GM19468 (cell line): Measurements from ENCODE around the gene USP49.
"Not testable (repeated sequence)": the region's sequence is repeated elsewhere in the genome, so short reads cannot be mapped to it uniquely, and the experiment has no call there.

Source experiments
- ATAC-seq: cut with Tn5 transposase; IDR thresholded peaks from one replicate; pipeline ENCODE4 v1.9.1; 2021; ENCODE audit warnings: mild to moderate bottlenecking, moderate library complexity, moderate number of reproducible peaks; ENCODE audit not compliant: unreplicated experiment; ENCODE audit errors: extremely low read depth

USP49 gene

DNA sequence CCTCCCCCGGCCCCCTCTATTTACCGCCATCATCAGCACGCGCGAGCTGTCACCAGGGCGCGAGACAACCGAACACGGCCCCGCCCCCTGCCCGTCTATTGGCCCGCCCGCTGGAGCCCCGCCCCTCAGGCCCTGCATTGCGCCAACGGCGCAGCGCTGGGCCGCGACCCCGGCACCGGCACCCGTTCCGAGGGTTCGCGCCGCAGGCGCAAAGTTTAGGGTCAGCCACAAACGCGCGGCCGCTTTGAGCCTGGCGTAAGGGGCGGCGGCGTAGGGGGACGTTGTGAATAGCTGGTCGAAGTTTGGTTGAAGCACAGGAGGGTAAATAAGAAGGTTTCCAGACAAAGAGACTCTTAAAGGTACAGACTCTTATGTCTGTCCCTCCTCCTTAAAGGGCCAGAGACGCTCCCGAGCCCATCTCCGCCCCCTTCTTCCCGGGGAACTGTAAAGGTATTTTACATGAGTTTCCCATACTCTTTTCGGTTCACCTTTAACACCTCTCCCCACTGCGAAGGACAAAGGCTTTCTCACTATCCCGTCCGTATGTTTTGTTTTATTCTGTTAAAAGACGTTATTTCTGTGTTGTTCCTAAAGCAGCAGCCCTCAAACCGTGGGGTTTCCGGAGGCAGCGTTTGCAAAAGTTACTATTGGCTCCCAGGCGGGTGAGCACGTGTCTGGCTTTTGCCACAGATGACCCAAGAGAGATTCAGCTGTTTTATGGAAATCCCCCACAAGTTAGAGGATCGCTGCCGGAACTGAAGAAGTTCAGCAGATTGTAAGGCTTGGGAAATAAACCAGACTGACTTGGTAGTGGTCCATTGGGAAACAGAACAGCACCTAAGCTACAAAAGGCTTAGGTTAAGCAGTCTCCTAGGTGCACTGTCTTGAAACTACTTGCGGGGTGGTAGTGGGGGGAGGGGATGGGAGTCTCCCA lies at the start of gene USP49:
USP49 (minus strand) TSS at position 76 of the 934 bp plus-strand sequence. CDS start 88,392 bp downstream, outside the sequence.
- ATAC-seq = peak; percentile 49

DNA sequence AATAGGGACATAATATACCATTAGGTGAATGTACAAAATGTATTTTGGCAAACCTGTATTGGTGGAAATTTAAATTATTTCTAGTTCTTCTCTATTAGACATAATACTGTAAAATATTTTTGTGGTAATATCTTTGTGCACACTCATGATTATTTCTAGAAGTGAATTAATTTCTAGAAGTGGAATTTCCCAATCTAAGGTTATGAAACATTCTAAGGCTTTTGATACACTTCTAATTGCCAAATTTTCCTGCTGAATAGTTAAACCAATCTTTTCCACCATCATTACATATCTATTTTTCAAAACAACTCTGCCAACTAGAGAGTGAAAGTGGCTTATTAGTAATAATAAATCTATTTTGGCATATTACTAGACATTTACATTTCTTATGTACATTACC lies 48.3 kb upstream of the USP49 start:
- no peak for ATAC-seq

DNA sequence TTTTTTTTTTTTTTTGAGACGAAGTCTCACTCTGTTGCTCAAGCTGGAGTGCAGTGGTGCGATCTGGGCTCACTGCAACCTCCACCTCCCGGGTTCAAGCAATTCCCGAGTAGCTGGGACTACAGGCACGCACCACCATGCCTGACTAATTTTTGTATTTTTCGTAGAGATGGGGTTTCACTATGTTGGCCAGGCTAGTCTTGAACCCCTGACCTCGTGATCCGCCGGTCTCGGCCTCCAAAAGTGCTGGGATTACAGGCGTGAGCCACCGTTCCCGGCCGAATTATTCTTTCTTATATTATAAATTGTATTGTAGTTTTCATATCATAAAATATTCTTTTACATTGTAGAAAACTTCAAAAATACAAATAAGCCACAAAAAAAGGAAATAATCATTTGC lies 47.7 kb upstream of the USP49 start:
- not testable (repeated sequence) for ATAC-seq

DNA sequence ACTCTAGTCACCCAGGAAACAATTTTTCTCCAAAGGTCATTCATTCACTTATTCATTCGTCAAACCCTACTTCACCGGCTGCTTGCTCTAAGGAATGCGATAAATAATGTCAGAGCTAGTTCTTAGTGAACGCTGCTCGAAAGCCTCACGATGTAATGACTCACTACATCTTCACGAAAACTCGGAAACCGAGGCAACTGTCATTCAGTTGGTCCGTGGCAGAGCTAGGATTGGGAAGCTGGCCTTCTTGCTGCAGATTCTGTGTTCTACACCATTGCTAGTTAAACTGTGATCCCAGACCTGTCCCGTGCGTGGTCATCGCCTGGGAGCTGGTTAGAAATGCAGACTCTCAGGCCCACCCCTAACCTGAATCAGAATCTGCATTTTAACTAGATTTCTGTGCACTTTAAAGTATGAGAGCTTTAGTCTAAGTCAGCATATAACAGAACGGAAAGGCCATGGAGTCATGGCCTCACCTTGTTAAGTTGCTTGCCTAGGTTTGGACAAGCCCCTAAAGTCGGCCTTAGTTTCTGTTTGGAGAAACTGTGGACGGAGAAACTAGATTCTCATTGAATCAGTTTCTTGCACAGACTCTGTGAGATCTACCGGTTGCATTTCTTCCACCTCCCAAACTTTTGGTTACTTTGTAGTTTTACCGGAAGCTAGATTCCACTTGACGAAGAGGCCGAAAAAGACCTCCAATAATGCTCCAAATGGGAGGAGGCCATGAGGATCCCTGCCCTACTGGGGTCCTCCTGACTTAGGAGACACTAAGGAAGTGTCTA lies 47.1 kb upstream of the USP49 start:
- no peak for ATAC-seq

DNA sequence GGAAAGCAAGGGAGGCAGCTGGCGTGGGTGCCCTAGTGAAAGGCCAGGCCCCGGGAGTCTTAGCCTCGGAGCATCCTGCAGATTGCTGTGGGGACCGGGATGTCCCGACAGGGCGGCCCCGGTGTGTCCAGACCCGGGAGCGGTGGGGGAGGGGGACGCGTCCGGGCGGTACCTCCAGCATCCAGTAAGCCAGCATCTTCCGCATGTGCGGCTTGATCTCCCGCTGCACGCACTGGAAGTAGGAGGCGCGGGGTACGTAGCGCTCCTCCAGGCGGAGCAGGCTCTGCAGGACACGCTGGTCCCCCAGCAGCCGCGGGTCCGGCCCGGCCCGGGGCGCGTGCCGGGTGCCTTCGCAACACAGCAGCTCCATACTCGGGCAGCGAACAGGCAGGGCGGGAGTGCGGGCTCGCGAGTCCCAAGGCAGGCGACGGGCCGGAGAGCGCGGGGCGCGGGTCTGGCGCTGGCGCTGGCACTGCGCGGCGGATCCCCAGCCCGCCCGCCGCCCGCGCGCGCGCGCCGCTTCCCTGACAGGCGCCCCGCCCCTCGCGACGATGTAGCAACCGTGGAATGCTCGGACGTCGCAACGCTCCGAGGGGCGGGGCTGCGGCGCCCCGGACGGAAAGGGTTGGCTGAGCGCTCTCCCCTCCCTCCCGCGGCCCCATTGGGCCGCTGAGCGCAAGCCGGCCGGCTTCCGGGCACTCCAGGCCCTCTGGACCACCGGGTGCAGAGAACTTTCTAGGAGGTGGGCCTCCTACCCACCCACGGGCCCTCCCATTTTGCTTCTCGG lies 46.3 kb upstream of the USP49 start, which contains the start of gene CCND3:
CCND3 (minus strand) TSS at position 529 of the 787 bp plus-strand sequence; CDS start at position 370, 159 bp downstream.
- peak; percentile 95 for ATAC-seq

DNA sequence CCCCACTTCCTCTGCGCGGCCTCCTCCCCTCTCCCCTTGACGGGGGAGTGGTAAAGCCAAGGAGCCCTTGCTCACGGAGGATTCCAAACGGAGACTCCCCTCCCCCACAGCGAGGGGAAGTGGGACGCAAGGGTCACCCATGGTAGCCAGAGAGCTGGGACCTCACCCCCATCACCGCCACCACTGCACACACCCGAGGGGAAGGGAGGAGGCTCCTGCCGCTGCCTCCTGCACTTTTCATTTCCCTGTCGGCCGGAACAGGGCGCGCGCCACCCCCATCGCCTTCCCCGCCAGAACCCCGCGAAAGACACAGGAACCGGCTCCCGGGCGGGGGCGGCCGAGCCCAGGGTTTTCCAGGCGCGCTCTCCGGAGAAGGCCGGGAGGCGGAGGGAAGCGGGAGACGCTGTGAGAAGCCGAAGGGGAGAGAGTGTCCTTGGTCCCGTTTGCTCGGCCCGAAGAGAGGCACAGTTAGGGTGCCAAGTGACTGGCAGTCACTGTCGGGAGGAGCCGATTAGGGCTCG lies 45.6 kb upstream of the USP49 start:
- no peak for ATAC-seq

DNA sequence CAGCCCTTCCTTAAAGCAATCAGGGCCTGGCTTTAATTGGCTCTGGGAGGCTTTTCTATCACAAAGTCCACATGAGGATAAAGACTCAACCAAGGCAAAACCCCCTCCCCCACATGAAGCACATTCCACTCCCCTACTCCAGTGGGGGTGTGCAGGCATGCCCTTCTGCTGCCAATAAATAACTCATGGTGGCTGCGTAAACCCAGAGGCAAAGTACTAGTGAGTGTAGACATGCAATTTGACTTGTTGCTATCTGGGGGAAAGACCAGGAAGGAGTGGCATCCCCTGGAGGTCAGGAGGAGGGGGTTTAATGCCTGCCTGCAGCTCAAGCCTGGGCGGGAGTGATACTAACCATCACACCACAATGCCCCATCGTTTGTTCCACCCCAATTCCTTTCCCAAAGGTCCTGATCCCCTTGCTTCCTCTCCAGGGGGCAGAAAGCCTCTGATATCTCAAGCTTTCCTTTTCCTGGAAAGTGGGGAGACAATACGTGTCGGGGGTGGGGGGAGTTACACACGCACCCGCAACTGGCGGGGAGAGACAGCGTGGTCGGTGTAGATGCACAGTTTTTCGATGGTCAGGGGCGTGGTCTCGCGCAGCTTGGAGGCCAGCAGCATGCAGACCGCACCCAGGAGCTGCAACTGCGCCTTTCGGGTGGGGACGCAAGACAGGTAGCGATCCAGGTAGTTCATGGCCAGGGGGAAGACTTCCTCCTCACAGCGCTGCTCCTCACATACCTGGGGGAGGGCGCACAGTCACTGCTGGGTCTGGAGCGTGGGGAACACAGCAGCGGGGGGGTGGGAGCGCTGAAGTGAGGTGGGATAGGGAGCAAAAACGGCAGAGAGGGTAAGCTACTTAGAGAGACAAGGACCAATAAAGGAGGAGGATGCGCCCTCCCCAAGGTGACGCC lies 44.9 kb upstream of the USP49 start:
- no peak for ATAC-seq

DNA sequence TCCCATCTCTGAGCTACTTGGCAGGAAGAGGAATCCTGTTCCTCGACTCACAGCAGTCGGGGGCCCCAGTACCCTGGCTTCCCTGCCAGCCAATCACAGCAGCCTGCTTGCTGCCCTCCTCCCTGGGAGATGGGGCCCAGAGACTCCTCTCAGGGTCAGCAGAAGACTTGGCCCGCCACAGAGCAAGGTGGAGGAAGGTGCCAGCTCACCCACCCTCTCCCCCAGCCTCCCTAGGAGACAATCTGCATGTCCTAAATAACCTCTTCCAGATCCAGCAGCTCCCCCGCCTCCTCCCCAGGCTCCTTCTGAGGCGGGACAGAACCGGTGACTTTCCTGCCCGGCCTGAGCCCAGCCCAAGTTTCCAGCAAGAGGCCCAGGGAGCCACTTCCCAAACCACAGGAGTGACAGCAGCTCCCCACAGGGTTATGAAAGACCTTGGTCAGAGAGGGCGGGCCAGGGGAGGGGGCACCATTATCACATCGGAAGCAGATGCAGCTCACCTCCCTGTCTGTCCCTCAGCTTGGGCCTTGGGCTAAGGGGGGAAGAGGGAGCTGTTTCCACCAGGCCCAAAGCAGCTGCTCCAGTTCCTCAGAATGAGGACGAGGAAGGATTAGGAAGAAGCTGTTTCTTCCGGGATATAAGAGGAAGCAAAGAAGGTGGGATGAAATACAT lies 44.1 kb upstream of the USP49 start:
- no peak for ATAC-seq

DNA sequence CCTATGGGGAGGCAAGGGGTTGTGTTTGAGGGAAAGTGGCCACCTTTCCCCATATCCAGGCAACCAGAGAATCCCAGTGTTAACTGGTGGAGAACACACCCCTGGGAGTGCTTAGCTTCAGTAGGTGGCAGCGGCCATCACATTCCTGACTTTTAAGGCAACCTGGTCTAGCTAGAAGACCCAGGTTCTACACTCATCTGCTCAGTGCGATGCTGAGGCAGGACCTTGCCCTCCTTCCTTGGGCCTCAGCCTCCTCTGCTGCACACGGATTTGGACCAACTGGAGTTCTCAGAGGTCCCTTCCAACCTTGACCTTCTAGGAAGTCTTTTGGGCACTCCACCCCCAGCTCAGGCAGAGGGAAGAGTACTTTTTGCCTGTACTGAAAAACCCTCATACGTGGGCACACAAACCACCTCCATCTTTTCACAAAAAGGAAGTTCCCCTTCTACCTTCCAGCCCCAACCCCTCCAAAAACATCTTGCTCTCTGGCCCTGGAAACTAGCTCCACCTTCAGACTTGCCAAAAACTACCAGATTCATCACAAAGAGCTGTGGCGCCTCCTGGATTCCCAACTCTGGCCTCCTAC lies 43.5 kb upstream of the USP49 start:
- no peak for ATAC-seq

DNA sequence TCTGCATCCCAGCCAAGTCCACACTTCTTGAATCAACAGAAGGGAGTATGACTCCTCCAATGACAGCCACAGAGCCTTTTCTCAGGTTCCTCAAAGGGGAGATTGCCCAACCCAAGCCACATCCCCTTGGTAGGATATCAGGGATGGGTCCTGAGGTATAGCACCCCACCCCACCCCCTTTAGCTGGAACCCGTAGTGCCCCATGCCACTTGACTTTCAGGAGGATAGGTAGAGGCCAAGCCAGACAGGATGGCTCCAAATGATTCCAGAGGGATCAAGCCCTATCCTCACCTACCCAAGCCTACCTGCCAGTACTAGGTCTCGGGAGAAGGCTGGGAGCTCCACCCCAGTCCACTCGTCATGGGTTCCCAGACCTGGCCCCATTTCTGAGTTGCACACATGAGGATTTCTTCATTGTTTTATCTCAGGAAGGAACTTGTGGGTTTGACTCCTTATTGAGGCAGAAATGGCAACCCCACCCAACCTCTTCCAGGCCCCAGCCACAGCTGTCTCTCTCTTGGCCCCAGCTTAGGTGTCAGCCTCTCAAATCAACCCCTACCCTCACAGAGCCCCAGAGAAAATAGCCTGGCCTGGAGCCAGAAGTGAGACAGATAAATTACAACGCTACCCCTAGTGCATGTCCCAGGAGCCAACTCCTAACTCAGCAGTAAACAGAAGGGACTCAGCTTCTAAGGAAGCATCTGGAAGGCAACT lies 42.8 kb upstream of the USP49 start:
- ATAC-seq = no peak

DNA sequence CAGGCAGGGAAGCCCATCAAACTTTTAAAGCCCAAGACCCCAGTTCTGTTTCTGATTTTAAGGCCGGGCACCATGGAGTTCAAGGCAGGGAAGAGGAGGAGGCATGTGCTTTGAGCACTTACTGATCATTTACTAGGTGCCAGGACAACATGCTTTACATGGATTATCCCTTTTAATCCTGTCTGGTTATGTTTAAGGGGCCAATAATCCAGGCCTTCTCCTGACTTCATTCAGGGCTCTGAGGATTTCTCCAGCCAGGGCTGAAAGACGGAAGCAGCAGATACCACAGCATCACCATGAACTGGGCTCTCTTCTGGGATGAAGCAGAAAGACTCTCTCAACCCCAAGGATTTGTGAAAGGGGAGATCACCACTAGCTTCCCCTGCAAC lies 42.3 kb upstream of the USP49 start:
- ATAC-seq = no peak

DNA sequence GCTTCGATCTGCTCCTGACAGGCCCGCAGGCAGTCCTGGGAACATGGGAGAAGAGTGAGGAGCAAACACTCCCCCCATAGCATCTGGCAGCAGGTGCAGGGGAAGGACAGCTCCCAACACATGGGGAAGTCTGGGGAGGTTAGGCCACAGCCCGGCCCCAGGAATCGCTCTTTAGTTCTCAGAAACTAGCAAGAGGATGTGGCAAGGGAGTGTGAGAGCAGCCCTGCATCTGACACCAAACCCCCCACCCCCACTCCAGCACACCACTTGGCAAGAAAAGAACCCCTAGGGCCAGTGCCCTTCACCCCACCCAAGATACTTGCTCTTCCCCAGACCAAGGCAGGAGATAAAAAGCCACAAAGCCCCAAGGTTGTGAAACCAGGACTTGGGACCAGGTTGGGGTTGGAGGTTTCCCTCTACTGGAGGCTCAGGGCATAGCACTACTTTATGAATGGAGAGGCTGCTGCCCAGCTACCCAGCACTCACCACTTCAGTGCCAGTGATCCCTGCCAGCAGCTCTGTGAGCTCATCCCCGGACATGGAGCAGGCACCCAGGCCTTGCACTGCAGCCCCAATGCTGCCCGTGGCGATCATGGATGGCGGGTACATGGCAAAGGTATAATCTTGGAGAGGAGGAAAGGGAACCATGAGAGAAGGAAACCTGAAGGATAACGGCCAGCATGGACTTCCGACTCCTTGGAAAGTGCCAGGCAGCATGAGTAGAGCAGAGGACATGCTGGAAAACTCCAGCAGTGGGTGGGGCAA lies 41.1 kb upstream of the USP49 start:
- peak; percentile 42 for ATAC-seq

DNA sequence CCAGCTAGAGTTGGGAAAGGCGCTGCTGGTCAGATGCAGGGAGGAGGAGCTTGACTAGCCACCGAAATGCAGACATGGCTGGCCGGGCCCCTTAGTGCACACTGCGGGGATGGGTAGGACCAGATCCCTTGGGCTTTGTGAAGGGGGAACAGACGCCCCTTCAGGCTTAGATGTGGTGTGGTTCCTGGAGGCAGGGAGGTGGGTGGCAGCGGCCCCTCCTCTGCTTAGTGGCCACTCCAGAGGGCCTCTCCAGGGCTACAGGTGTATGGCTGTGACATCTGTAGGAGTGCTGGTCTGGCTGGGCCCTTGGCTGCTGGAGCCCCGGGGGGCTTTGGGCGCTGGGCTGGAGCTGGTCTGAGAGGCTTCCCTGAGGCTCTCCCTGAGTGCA lies 40.5 kb upstream of the USP49 start:
- no peak for ATAC-seq

DNA sequence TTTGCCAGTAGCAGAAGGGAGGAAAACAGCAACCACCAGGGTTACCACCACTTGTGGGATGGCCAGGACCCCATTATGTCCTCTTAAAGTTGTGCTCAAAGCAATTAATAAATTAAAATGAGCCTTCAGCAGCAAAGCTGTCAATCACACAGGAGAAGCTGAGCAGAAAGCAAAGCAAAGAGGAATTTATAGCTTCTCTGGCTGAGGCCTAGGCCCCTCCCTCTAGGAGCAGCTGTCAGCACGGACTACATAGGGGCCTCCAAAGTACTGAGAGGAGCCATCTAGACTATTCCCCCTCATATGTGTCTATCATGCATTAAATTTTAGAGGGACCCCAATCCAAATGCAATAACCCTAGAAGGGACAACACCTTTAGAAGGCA lies 40.0 kb upstream of the USP49 start:
- ATAC-seq = no peak

DNA sequence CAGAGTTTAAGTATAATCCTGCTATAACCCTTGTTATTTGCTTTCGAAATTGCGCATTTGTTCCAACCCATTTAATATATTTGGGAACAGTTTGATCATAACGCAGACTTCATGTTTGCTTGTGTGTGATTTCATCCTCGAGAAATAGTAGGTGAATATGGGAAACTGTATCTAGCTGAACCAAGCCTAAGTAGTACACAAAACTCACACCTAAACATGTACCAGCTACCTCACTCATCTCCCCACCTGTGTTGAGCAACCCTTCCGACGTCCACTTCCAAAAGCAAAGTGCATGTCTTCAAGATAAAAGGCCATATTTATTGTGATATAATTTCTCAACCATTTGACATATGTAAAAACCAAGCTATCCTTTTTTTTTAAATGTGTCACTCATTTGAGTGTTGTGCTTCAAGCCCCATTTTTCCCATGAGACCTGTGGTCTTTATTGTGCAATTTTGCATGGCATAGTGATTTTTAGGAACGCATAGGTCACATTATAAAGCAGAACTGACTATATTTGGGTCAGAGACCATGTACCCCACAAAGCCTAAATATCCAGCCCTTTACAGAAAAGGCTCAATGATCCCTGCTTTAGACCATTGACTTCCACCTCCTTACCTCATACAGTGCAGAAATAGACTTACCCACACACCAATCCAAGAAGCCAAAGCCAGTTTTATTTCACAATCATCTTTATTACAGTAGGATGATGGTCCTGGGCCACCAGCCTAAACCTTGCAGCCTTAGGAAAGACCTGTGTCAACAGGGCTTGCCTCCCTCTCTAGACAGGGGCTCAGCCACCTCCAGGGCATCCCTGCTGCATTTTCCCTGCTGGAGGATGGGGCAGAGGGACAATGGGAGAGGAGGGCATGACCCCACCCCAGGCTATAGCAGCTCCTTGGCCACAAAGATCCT lies 39.4 kb upstream of the USP49 start:
- ATAC-seq = no peak

DNA sequence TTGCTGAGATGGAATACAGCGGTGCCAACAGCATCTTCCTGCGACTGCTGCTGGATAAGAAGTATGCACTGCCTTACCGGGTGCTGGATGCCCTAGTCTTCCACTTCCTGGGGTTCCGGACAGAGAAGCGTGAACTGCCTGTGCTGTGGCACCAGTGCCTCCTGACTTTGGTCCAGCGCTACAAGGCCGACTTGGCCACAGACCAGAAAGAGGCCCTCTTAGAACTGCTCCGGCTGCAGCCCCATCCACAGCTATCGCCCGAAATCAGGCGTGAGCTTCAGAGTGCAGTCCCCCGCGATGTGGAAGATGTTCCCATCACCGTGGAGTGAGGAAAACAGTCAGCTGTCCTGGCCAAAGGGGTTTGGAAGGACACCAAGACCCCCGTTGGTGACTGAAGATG lies 37.2 kb upstream of the USP49 start:
- ATAC-seq = no peak
